SK-N-SH treated with all-trans-retinoic acid at 6 μM for 48 hours (cell line): ENCODE data around the gene RPS8.

Experiments used
- ATAC-seq: fragments of 200-7000 bp; cut with Tn5 transposase; 3 replicates; pipeline ENCODE4 v1.9.1; 2020; ENCODE audit warnings: mild to moderate bottlenecking, moderate library complexity
- ARNTL ChIP-seq: fragments of 450-650 bp; formaldehyde crosslinking; IDR thresholded peaks from 2 replicates; pipeline ENCODE4 v1.5.0; 2020; ENCODE audit warnings: low read depth, mild to moderate bottlenecking, moderate library complexity, borderline replicate concordance
- BACH2 ChIP-seq: fragments of 250-450 bp; sonication (Bioruptor Pico); IDR thresholded peaks from 2 replicates; pipeline ENCODE4 v1.9.0; 2021; ENCODE audit warnings: mild to moderate bottlenecking, borderline replicate concordance
- CREB5 ChIP-seq: fragments of 250-450 bp; sonication (Bioruptor Pico); IDR thresholded peaks from 2 replicates; pipeline ENCODE4 v1.5.1; 2020; ENCODE audit warnings: low read depth, mild to moderate bottlenecking, moderate library complexity
- CSDC2 ChIP-seq: fragments of 250-450 bp; sonication (Bioruptor Pico); IDR thresholded peaks from 2 replicates; pipeline ENCODE4 v1.5.0; 2020; ENCODE audit warnings: mild to moderate bottlenecking, moderate library complexity
- CSRNP3 ChIP-seq: fragments of 250-450 bp; sonication (Bioruptor Pico); IDR thresholded peaks from 2 replicates; pipeline ENCODE4 v1.5.1; 2021; ENCODE audit warnings: mild to moderate bottlenecking, moderate library complexity
- GLIS3 ChIP-seq: fragments of 250-450 bp; sonication (Bioruptor Pico); IDR thresholded peaks from 2 replicates; pipeline ENCODE4 v1.5.0; 2020; ENCODE audit warnings: mild to moderate bottlenecking, moderate library complexity
- ISL1 ChIP-seq: fragments of 250-450 bp; sonication (Bioruptor Pico); IDR thresholded peaks from 2 replicates; pipeline ENCODE4 v2.1.2; 2022; ENCODE audit warnings: mild to moderate bottlenecking, moderate library complexity
- OSR1 ChIP-seq: fragments of 250-450 bp; sonication (Bioruptor Pico); IDR thresholded peaks from 2 replicates; pipeline ENCODE4 v1.8.0; 2022; ENCODE audit warnings: moderate library complexity, mild to moderate bottlenecking, inconsistent platforms
- POU6F1 ChIP-seq: fragments of 250-450 bp; sonication (Bioruptor Pico); IDR thresholded peaks from 2 replicates; pipeline ENCODE4 v1.8.0; 2021; ENCODE audit warnings: low read depth, mild to moderate bottlenecking, moderate library complexity, borderline replicate concordance
- PPARA ChIP-seq: fragments of 250-450 bp; sonication (Bioruptor Pico); IDR thresholded peaks from 2 replicates; pipeline ENCODE4 v1.5.0; 2020; ENCODE audit warnings: mild to moderate bottlenecking, borderline replicate concordance
- RARB ChIP-seq: fragments of 250-450 bp; sonication (Bioruptor Pico); IDR thresholded peaks from 2 replicates; pipeline ENCODE4 v1.8.0; 2021; ENCODE audit warnings: mild to moderate bottlenecking, moderate library complexity
- SNAI2 ChIP-seq: fragments of 250-450 bp; sonication (Bioruptor Pico); IDR thresholded peaks from 2 replicates; pipeline ENCODE4 v1.5.0; 2020; ENCODE audit warnings: mild to moderate bottlenecking, moderate library complexity
- TCF4 ChIP-seq: fragments of 250-450 bp; sonication (Bioruptor Pico); IDR thresholded peaks from 2 replicates; pipeline ENCODE4 v1.8.0; 2021; ENCODE audit warnings: mild to moderate bottlenecking, moderate library complexity, borderline replicate concordance
- TOX ChIP-seq: fragments of 250-450 bp; sonication (Bioruptor Pico); IDR thresholded peaks from 2 replicates; pipeline ENCODE4 v1.8.0; 2021; ENCODE audit warnings: mild to moderate bottlenecking, moderate library complexity, borderline replicate concordance
- ZC3H10 ChIP-seq: fragments of 250-450 bp; sonication (Bioruptor Pico); IDR thresholded peaks from 2 replicates; pipeline ENCODE4 v1.5.1; 2021; ENCODE audit warnings: mild to moderate bottlenecking, moderate library complexity
- ZFP30 ChIP-seq: fragments of 450-650 bp; formaldehyde crosslinking; IDR thresholded peaks from 2 replicates; pipeline ENCODE4 v1.5.0; 2022; ENCODE audit warnings: mild to moderate bottlenecking, moderate library complexity
- ZNF565 ChIP-seq: fragments of 450-650 bp; formaldehyde crosslinking; conservative IDR thresholded peaks from 2 replicates; pipeline ENCODE4 v1.5.0; 2020; ENCODE audit warnings: low read depth, mild to moderate bottlenecking, moderate library complexity
- ZNF8 ChIP-seq: fragments of 450-650 bp; formaldehyde crosslinking; IDR thresholded peaks from 2 replicates; pipeline ENCODE4 v1.5.0; 2020; ENCODE audit warnings: mild to moderate bottlenecking, moderate library complexity
- TF ChIP-seq, protein P1 (sequence below): fragments of 250-450 bp; sonication (Bioruptor Pico); IDR thresholded peaks from 2 replicates; pipeline ENCODE4 v1.5.0; 2020; ENCODE audit warnings: mild to moderate bottlenecking, moderate library complexity

The RPS8 gene

DNA sequence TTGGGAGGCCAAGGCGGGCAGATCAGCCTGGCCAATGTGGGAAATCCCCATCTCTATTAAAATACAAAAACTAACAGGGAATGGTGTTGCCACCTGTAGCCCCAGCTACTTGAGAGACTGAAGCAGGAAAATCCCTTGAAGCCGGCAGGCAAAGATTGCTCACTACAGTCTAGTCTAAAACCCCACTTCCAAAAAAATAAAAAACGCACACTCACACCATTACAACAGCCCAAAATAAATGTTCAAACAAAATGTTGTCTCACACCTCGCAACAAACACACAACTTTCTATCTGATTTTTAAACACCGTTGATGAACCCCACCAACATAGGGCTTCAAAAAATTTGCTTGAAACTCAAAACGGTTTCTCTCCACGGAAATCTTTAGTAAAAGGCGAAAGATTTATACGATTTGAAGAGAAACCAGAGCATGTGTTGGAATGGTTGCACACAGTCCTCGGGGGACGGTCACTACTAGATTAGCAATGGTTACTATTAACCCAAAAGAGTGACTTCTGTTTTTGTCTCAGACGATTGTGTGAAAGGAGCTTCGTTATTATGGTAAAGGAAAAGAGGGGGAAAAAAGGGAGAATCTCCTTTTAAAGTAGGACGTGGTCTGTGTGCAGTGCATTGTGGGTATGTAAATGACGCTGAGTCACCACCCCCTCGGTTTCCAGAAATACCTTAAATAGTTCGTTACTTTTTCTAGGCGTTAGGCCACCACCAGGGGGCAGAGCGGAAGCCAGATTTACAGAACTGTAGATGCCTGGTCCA lies 44.4 kb upstream of the RPS8 start, which contains the start of gene RNU5D-1 (continued):
- TF ChIP-seq PPARA (peak; percentile 81; the same call in 1 of the 2 replicates), ZC3H10 (CRISPR knock-in tag) (peak; percentile 99), GLIS3 (peak; percentile 100), ZNF565 (CRISPR knock-in tag) (peak; percentile 82; the same call in 1 of the 2 replicates)
- TF ChIP-seq, all 23 proteins: peak for 22

DNA sequence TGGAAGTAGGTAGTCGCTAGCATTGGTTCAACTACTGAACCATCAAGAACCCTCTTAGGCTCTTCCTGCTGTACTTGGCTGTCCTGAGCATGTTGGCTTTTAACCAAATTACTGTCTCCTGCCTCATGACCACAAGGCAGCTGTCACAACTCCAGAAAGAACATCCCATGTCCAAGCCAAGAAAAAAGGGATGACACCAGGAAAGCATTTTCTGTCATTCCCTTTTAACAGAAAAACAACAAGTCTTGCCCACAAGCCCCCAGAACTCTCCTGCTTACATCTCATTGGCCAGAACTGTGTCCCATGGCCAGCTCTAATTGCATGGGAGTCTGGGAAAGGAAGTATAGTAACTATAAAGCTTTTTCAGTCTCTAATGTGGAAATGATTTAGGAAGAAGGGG lies 42.0 kb upstream of the RPS8 start:
- no peak for ATAC-seq
- TF ChIP-seq BACH2 (CRISPR knock-in tag) (no peak), TCF4 (CRISPR knock-in tag) (no peak), POU6F1 (CRISPR knock-in tag) (no peak), ZNF8 (no peak)
- TF ChIP-seq, protein P1, sequence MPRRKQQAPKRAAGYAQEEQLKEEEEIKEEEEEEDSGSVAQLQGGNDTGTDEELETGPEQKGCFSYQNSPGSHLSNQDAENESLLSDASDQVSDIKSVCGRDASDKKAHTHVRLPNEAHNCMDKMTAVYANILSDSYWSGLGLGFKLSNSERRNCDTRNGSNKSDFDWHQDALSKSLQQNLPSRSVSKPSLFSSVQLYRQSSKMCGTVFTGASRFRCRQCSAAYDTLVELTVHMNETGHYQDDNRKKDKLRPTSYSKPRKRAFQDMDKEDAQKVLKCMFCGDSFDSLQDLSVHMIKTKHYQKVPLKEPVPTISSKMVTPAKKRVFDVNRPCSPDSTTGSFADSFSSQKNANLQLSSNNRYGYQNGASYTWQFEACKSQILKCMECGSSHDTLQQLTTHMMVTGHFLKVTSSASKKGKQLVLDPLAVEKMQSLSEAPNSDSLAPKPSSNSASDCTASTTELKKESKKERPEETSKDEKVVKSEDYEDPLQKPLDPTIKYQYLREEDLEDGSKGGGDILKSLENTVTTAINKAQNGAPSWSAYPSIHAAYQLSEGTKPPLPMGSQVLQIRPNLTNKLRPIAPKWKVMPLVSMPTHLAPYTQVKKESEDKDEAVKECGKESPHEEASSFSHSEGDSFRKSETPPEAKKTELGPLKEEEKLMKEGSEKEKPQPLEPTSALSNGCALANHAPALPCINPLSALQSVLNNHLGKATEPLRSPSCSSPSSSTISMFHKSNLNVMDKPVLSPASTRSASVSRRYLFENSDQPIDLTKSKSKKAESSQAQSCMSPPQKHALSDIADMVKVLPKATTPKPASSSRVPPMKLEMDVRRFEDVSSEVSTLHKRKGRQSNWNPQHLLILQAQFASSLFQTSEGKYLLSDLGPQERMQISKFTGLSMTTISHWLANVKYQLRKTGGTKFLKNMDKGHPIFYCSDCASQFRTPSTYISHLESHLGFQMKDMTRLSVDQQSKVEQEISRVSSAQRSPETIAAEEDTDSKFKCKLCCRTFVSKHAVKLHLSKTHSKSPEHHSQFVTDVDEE (CRISPR knock-in tag) = no peak

DNA sequence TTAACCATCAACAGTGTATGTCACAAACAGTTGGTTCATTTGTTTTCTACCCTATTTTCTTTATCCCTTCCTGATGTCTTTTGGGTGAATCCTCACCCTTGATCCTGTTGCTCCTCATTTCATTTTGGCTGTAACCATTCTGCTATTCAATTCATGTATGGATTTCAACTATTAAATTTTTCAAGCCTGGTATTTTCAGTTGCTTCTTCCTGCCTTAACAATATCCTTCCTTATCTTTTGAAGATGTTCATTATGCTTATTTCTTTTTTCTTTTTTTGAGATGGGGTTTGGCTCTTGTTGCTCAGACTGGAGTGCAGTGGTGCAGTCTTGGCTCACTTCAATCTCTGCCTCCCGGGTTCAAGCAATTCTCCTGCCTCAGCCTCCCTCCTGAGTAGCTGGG lies 41.6 kb upstream of the RPS8 start:
- TF ChIP-seq RARB (CRISPR knock-in tag) (no peak), CSDC2 (CRISPR knock-in tag) (no peak), TOX (CRISPR knock-in tag) (no peak), ZFP30 (CRISPR knock-in tag) (no peak), ISL1 (no peak), CSRNP3 (CRISPR knock-in tag) (no peak), OSR1 (CRISPR knock-in tag) (no peak), SNAI2 (CRISPR knock-in tag) (no peak)
- TF ChIP-seq, protein P1 (CRISPR knock-in tag) = no peak
- TF ChIP-seq, all 23 proteins: peak for 0
- no peak for ATAC-seq

- no peak for ATAC-seq
- no peak for TF ChIP-seq ZNF565 (CRISPR knock-in tag)
- TF ChIP-seq, protein P1 (CRISPR knock-in tag) = no peak
- no peak for TF ChIP-seq TCF4 (CRISPR knock-in tag)
- TF ChIP-seq OSR1 (CRISPR knock-in tag) = no peak
- TF ChIP-seq CREB5 (CRISPR knock-in tag) = no peak
- no peak for TF ChIP-seq CSDC2 (CRISPR knock-in tag)
- no peak for TF ChIP-seq CSRNP3 (CRISPR knock-in tag)
- no peak for TF ChIP-seq ISL1
- no peak for TF ChIP-seq ARNTL
- TF ChIP-seq ZNF8 = no peak
- no peak for TF ChIP-seq GLIS3
- no peak for TF ChIP-seq BACH2 (CRISPR knock-in tag)
These were observed 39.3 kb upstream of the RPS8 start for GRCh38 chr1:44735992-44736391.
